Esophagus squamous epithelium (tissue), 5 donors: ENCODE data around the gene CORIN. TPM values are rescaled to one million over a fixed set of nuclear protein-coding genes. Genes with fewer than 3 reads are reported as not detected.
"Not testable (repeated sequence)": the region's sequence is repeated elsewhere in the genome, so short reads cannot be mapped to it uniquely, and the experiment has no call there.

Experiments
- DNase-seq: peaks from one replicate; lab custom pipeline; 2025; lab: John Stamatoyannopoulos, UW
- H3K27ac ChIP-seq, 4 donors: fragments of 200-600 bp; sonication (generic); one replicate each; pipeline ENCODE4 v1.5.1; 2016 to 2019; ENCODE audit warnings: mild to moderate bottlenecking in 1 of 4
- H3K27me3 ChIP-seq, 4 donors: fragments of 200-600 bp; sonication (generic); 1 replicate in 3 of 4; 2 replicates in 1 of 4; pipeline versions ENCODE4 v1.5.1 to v1.6.0; 2017 to 2021; ENCODE audit warnings: antibody characterized with exemption in 1 of 4
- H3K36me3 ChIP-seq, 3 donors: fragments of 200-600 bp; sonication (generic); one replicate each; pipeline ENCODE4 v1.5.1; 2016 to 2019
- H3K4me1 ChIP-seq, 3 donors: fragments of 200-600 bp; sonication (generic); one replicate each; pipeline ENCODE4 v1.5.1; 2017 to 2019
- H3K4me3 ChIP-seq, 4 donors: fragments of 200-600 bp; sonication (generic); 1 replicate in 3 of 4; 2 replicates in 1 of 4; pipeline ENCODE4 v1.5.1; 2016 to 2019; ENCODE audit warnings: mild to moderate bottlenecking in 2 of 4, moderate library complexity in 1 of 4
- H3K9me3 ChIP-seq, 3 donors: fragments of 200-600 bp; sonication (generic); one replicate each; pipeline ENCODE4 v1.5.1; 2016 to 2019
- POLR2A ChIP-seq, 4 donors: fragments of 450-650 bp; IDR thresholded peaks; one replicate each; pipeline ENCODE4 v1.6.1; 2017; ENCODE audit warnings: antibody characterized with exemption in 4 of 4, mild to moderate bottlenecking in 4 of 4, moderate library complexity in 3 of 4
- WGBS, 2 donors: methylation state at CpG; one replicate each; pipeline ENCODE4 v1.1.5; 2018; 5-methylcytosine and 5-hydroxymethylcytosine counted together
- intact Hi-C: fragments of 100-400 bp; cut with DNase I; formaldehyde crosslinking; loops from one replicate; pipeline ENCODE4 v1.15.0; 2022
- total RNA-seq, 4 donors: library from RNA; depleted of rRNA; stranded (reverse); fragments of >200 nt; gene quantifications; one replicate each; pipeline ENCODE4 v1.1.0, GENCODE V29; 2016
- TF ChIP-seq, protein P1 (sequence below), 6 experiments: fragments of 450-650 bp in 4 of 6; fragments of 200-600 bp in 2 of 6; sonication (generic) in 2 of 6; IDR thresholded peaks; one replicate each; pipeline ENCODE4 v1.5.1; 2016 to 2019; ENCODE audit warnings: antibody characterized with exemption in 6 of 6, mild to moderate bottlenecking in 4 of 6, moderate library complexity in 4 of 6
- donor health status: DM: yes; HTN: yes; CAD: no.

The CORIN gene
- total RNA-seq, 4 donors from 2014 or later, result 0.08 to 4.8 (median 0.41) TPM

DNA sequence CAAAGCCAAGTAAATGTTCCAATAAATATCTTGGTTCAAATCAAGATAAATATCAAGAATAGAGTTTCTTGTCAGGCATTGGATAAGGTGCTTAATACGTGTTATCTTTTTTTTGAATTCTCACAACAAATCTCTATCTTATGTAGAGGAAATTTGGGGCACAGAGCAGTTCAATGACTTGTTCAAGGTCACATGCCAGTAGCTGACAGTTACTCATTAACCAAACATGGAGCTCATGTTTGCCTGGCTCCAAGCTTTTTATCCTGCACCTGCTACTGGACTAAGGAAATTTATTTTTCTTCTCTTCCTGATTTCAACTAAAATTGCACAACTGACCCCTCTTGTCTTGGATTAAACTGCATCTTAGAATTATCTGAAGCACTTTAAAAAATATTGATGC is 276.5 kb downstream of the CORIN start:
- 26 to 100% methylated on average over 1 of the region's 1 CpG for WGBS, 2 donors
- intact Hi-C loops, result loop anchor here (10.0 kb wide), 1 partner anchor 57 kb away; no protein-coding TSS in a partner anchor

DNA sequence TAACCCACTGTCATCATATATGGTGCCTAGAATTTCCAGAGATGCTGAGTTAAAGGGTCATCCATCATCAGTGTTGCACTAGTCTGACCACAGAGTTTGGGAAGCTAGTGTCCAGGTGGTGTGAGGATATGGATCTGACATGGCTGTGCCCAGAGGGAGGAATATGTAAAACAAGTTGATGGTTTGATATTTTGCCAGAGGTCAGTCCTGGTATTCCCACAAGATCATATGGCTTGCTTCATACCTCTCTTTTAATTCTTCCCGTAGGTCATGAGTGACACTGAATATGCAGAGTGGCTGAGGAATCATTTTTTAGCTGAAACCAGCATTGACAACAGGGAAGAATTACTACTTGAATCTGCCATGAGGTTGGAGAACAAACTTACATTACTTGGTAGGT is 277.2 kb downstream of the CORIN start:
- Histone ChIP-seq H3K4me3 (no peak overlapping the region), H3K27ac (no peak overlapping the region), H3K36me3 (peaks cover 4 to 73% (median 6%) of the 10 kb centered on the region in 3 donors), H3K4me1 (peaks cover 0 to 9% (median 0%) of the 10 kb centered on the region in 3 donors), H3K9me3 (no peaks in the 10 kb centered on the region), H3K27me3 (no peaks in the 10 kb centered on the region)
- no peak for DNase-seq
- 81 to 100% methylated on average over 1 of the region's 1 CpG for WGBS, 2 donors
- TF ChIP-seq, protein P1, sequence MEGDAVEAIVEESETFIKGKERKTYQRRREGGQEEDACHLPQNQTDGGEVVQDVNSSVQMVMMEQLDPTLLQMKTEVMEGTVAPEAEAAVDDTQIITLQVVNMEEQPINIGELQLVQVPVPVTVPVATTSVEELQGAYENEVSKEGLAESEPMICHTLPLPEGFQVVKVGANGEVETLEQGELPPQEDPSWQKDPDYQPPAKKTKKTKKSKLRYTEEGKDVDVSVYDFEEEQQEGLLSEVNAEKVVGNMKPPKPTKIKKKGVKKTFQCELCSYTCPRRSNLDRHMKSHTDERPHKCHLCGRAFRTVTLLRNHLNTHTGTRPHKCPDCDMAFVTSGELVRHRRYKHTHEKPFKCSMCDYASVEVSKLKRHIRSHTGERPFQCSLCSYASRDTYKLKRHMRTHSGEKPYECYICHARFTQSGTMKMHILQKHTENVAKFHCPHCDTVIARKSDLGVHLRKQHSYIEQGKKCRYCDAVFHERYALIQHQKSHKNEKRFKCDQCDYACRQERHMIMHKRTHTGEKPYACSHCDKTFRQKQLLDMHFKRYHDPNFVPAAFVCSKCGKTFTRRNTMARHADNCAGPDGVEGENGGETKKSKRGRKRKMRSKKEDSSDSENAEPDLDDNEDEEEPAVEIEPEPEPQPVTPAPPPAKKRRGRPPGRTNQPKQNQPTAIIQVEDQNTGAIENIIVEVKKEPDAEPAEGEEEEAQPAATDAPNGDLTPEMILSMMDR (IDR thresholded peaks at IDR 0.05), result no peak
- TF ChIP-seq POLR2A (IDR thresholded peaks at IDR 0.05), result no peak
- intact Hi-C loops, result loop anchor here (10.0 kb wide), 1 partner anchor 56 kb away; no protein-coding TSS in a partner anchor

More for the DNA sequence above, 276.5 kb downstream of the CORIN start:
- peaks cover 4 to 80% (median 6%) of the 10 kb centered on the region in 3 donors for H3K36me3 ChIP-seq
- H3K4me1 ChIP-seq, result peaks cover 0 to 9% (median 0%) of the 10 kb centered on the region in 3 donors
- DNase-seq, result no peak
- H3K27ac ChIP-seq, result no peak overlapping the region
- no peak overlapping the region for H3K4me3 ChIP-seq
- no peaks in the 10 kb centered on the region for H3K9me3 ChIP-seq
- TF ChIP-seq, protein P1 (IDR thresholded peaks at IDR 0.05), result no peak
- TF ChIP-seq POLR2A (IDR thresholded peaks at IDR 0.05), result no peak
- no peaks in the 10 kb centered on the region for H3K27me3 ChIP-seq

DNA sequence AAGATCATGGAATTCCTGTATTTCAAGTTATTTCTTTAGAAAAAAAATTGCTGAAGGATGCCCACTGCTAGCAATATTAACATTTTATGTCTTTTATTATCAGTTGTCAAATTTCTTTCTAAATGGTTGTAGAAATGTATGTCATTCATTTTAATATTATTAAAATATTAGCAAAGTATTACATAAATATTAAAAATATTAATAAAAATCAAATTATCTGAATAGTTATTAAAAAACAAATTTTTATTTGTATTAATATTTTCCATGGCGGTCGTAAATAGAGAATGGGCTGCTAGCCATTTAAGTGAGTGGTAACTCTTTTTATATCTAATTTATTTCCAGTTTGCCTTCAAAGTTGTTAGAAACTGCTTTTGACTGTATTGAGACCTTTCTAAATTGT is 280.6 kb downstream of the CORIN start:
- TF ChIP-seq, protein P1 (IDR thresholded peaks at IDR 0.05), result no peak
- no peak for TF ChIP-seq POLR2A (IDR thresholded peaks at IDR 0.05)
- no peak for DNase-seq
- H3K36me3 ChIP-seq, result peaks cover 4 to 80% (median 6%) of the 10 kb centered on the region in 3 donors
- peaks cover 0 to 7% (median 0%) of the 10 kb centered on the region in 3 donors for H3K4me1 ChIP-seq
- H3K27ac ChIP-seq, result no peak overlapping the region
- H3K4me3 ChIP-seq, result no peak overlapping the region
- intact Hi-C loops, result no loop called here
- 93 to 94% methylated on average over 2 of the region's 2 CpGs for WGBS, 2 donors
- H3K27me3 ChIP-seq, result no peaks in the 10 kb centered on the region
- no peaks in the 10 kb centered on the region for H3K9me3 ChIP-seq

DNA sequence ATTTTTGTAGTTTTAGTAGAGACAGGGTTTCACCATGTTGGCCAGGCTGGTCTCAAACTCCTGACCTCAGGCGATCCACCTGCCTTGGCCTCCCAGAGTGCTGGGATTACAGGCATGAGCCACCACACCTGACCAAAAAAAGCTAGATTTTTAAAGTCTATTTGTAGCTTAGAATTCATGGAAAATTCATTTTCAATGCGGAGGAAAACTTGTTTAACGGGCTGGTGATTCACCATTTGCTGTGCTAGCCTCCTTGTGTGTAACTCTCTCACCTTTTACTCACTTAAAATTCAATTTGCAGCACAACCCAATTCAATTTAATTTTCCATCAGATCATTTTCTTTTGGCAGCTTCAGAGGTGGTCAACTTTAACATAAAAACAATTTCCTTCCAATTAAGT is 281.9 kb downstream of the CORIN start:
- DNase-seq, intact Hi-C loops, H3K4me3 ChIP-seq, H3K9me3 ChIP-seq, H3K27me3 ChIP-seq, H3K27ac ChIP-seq, H3K4me1 ChIP-seq: not testable (repeated sequence)
- WGBS, 2 donors, result 60 to 72% methylated on average over 3 of the region's 3 CpGs
- H3K36me3 ChIP-seq, result peaks cover 4 to 80% (median 6%) of the 10 kb centered on the region in 3 donors

- H3K4me1 ChIP-seq, result peaks cover 0 to 7% (median 0%) of the 10 kb centered on the region in 3 donors
- peak overlapping the region in 3 of 4 donors; percentile 16 to 31 (median 17) for H3K27ac ChIP-seq
- WGBS, 2 donors, result 79 to 94% methylated on average over 2 of the region's 2 CpGs
- no peak for TF ChIP-seq POLR2A (IDR thresholded peaks at IDR 0.05)
- TF ChIP-seq, protein P1 (IDR thresholded peaks at IDR 0.05), result no peak
- intact Hi-C loops, result no loop called here
- H3K9me3 ChIP-seq, result no peaks in the 10 kb centered on the region
- no peaks in the 10 kb centered on the region for H3K27me3 ChIP-seq
- no peak for DNase-seq
- H3K36me3 ChIP-seq, result peaks cover 4 to 80% (median 6%) of the 10 kb centered on the region in 3 donors
- no peak overlapping the region for H3K4me3 ChIP-seq
These were observed 284.3 kb downstream of the CORIN start for GRCh38 chr4:47553329-47554125.
